ENCODE data around the gene DLEC1. TPM values are rescaled to one million over a fixed set of nuclear protein-coding genes. Genes with fewer than 3 reads are reported as not detected.

The DLEC1 gene, protein sequence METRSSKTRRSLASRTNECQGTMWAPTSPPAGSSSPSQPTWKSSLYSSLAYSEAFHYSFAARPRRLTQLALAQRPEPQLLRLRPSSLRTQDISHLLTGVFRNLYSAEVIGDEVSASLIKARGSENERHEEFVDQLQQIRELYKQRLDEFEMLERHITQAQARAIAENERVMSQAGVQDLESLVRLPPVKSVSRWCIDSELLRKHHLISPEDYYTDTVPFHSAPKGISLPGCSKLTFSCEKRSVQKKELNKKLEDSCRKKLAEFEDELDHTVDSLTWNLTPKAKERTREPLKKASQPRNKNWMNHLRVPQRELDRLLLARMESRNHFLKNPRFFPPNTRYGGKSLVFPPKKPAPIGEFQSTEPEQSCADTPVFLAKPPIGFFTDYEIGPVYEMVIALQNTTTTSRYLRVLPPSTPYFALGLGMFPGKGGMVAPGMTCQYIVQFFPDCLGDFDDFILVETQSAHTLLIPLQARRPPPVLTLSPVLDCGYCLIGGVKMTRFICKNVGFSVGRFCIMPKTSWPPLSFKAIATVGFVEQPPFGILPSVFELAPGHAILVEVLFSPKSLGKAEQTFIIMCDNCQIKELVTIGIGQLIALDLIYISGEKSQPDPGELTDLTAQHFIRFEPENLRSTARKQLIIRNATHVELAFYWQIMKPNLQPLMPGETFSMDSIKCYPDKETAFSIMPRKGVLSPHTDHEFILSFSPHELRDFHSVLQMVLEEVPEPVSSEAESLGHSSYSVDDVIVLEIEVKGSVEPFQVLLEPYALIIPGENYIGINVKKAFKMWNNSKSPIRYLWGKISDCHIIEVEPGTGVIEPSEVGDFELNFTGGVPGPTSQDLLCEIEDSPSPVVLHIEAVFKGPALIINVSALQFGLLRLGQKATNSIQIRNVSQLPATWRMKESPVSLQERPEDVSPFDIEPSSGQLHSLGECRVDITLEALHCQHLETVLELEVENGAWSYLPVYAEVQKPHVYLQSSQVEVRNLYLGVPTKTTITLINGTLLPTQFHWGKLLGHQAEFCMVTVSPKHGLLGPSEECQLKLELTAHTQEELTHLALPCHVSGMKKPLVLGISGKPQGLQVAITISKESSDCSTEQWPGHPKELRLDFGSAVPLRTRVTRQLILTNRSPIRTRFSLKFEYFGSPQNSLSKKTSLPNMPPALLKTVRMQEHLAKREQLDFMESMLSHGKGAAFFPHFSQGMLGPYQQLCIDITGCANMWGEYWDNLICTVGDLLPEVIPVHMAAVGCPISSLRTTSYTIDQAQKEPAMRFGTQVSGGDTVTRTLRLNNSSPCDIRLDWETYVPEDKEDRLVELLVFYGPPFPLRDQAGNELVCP (N-terminal part only)
- 0.02 TPM in 1 of 2 replicates, not detected in the other for total RNA-seq (2014; rRNA removed; shearing (Covaris generic))

DNA sequence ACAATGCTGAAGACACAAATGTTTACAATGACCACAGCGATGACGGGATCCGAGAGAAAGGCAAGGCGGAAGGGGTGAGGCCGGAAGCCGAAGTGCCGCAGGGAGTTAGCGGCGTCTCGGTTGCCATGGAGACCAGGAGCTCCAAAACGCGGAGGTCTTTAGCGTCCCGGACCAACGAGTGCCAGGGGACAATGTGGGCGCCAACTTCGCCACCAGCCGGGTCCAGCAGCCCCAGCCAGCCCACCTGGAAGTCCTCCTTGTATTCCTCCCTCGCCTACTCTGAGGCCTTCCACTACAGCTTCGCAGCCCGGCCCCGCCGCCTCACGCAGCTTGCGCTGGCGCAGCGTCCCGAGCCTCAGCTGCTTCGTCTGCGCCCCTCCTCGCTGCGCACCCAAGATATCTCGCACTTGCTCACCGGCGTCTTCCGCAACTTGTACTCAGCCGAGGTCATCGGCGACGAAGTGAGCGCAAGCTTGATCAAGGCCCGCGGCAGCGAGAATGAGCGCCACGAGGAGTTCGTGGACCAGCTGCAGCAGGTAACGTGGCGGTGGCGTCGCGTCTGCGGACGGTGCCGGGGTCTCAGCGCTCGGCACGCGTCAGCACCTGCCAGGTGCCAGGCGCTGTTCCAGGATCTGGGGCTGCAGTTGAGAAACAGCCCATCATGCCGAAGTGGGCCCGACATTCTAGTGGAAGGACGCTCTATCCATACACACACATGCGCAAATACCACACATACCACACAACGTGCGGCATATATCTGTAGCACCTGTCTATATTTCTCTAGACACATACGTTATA is at the start of gene DLEC1:
TSS of gene DLEC1 (plus strand) at position 108 of the 798 bp plus-strand sequence. CDS start at position 126, 18 bp downstream.
- peak; percentile 31 for DNase-seq (ENCODE audit: low read depth)

DNA sequence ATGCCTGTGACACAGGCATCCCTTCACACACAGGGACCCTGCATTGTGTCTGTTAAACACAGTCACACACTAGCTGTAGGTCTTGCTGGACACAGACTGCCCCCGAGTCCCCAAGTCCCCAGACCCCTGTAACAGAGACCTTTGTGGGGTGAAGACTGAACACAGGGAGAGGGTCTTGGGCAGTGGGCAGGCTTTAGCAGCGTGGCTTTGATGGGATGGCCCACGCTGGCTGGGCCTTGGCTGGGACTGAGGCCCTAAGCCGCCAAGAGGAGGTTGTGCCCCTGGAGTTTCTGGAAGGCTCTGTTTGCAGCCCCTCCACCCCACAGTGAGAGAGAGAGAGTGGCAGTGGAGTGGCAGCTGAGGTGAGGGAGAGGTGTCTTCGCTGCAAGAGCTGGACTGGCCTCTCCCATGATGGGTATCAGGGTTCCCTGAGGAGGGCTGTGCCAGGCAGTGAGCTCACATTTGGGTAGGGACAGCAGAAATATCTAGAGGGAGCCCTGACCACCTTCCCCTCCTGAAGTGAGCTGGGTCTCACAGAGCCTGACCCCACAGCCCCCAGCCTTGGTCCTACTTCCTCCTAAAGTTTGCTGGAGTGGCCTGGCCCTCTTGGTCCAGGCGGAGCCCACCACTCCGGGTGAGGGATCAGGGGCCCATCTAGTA is 49.1 kb upstream of the DLEC1 start:
- DNase-seq (ENCODE audit: low read depth): no peak

DNA sequence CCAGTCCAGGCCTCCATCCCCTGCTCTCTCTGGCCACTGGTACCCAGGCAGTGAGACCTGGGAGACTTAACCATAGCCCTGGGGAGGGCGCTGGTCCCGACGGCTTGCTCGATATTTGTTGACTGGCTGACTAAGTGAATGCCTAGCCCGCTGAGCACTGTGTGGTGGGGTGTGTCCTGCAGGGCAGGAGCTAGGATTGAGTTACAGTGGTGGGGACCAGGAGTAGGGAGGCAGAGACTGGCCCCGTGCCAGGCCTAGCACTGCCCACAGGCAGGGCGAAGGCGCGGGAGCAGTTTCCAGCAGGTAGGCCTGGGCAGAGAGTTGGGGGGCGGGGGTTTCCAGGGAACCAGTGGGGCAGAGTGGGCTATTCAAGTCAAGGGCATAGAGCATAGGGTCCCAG is 48.5 kb upstream of the DLEC1 start, which contains the start of gene VILL:
TSS of gene VILL (plus strand) at position 260 of the 400 bp plus-strand sequence. CDS start 2,887 bp downstream, outside the sequence.
- no peak for DNase-seq (ENCODE audit: low read depth)

DNA sequence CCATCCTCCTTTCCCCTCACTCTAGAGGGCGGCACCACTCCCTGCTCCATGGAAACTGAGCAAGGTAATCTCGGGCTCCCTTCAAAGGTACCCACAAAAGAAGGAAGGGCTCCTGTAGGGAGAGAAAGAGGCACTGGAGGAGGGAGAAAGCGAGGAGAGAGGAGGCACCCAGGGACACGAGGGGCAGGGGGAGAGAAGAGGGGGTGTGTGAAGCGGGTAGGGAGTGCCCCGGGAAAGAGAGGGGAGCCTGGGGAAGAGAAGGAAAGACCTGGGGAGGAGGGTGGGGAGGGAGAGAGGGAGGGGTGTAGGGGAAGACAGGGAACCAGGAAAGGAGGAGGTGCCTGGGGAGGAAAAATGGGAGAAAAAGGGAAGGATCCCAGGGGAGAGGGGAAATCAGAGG is 47.9 kb upstream of the DLEC1 start:
- DNase-seq (ENCODE audit: low read depth): no peak

DNA sequence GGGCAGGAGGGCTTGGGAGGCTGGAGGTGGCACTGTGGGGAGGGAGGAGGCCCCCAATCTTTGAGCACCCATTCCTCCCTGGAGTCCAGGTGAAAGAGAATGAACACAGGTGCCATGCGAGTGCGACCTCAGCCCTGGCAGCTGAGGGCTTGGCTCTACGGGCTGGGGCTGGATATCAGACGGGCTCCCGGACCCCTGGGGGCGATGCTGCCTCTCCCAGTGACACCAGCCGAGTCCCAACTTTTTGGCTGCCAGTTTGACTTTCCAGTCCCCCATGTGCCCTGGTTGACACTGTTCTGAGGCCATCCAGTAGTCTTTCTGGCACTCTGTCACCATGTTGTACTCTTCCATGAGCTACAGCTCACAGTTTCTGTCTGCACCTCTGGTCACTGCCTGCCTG is 47.2 kb upstream of the DLEC1 start:
- DNase-seq (ENCODE audit: low read depth): no peak

DNA sequence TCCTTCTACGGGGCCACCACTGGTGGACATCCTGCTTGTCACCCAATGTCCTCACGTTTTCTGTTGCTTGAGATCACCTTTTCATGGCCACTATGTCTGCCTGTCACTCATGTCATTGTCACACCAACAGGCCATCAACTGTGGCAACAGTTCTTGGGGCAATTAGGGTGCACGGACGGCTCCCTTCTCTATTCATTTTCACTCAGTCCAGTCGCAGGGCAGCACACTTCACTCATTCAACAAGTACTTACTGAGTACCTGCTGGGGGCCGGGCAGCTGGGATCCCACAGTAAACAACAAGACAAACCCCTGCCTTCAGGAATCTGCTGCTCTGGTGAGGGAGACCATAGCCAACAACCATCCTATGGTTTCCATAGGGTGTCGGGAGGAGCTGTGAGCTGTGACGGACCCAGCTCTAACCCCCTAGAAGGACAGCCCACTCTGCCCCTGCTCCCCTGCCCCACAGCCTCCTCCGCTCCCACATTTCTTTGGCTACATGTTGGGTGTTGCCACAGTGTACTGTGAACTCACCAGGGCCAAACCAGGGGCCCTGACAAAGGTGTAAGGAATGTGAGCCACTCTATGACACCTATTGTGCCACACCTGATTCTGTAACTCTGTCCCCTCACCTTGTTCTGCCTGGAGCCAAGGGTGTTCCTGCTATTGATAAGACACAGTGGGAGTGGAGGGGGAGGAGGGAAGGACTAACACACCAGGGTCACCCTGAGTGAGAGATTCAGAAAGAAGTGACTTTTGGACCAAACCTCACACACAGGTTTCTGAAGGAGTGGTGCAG is 46.5 kb upstream of the DLEC1 start:
- DNase-seq (ENCODE audit: low read depth): no peak

DNA sequence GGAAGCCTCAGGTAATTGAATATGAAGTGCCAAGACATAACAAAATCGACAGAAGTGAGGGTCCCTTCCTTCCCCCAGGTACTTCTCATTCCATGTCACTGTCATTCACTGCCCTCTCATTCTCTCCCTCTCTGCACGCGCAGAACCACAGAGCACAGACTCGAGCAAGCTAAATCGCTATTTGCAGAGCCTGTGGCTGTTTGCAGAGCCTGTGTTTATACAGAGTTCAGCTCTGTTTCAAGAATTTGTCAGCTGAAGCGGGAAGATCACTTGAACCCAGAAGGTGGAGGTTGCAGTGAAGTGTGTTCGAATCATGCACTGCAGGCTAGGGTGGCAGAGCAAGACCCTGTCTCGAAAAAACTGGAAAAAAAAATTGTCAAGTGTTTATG is 45.9 kb upstream of the DLEC1 start:
- no peak for DNase-seq (ENCODE audit: low read depth)

DNA sequence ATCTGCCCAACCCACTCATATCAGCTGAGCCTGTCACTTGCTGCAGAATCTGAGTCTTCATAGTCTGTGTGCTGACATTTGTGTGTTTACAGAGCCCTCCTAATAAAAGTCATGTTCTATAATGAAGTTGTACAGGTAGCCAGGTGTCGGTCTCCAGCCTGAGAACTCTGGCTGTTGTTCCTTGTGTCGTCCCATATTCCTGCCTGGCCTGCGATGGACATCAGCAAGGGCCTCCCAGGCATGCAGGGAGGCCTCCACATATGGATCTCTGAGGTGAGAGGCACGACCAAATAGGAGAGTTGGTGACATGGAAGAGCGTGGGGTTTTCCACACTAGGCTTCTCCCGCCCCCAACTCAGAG is 45.6 kb upstream of the DLEC1 start:
- no peak for DNase-seq (ENCODE audit: low read depth)

DNA sequence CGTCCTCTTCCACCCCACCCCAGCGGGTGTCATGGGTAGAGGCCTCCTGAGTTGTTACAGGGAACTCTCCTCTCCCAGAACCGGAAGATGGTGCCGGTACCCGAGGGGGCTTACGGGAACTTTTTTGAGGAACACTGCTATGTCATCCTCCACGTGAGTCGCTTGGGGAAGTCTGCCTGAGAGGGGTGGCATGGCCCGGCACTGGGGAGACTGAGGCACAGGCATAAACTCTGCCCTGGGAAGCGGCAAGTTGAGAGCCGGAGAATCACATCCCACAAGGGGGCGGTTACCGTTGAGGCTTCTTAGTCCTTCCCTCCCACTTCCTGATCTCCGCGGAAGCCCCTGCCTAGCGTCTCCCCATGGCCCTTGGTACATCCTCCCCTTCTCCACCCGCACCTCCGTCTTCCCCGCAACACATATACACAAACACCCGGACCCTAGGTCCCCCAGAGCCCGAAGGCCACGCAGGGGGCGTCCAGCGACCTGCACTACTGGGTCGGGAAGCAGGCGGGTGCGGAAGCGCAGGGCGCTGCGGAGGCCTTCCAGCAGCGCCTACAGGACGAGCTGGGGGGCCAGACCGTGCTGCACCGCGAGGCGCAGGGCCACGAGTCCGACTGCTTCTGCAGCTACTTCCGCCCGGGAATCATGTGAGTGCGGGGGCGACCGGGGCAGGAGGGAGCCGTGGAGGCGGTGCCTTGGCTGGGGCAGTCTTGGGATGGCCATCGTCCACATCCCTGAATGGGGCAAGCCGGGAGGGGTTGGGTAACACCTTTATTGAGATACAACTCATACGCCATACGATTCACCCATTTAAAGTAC is 45.0 kb upstream of the DLEC1 start:
- DNase-seq (ENCODE audit: low read depth): no peak

DNA sequence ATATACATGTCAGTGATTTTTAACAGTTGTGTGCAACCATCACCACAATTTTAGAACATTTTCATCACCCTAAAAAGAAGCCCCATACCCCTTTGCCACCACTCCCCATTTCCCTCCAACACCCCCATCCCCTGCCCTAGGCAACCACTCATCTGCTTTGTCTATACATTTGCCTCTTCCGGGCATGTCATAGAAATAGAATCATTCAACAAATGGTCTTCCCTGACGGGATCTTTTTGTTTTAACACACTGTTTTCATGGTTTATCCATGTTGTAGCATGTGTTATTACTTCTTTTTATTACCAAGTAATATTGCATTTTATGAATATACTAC is 44.4 kb upstream of the DLEC1 start:
- DNase-seq (ENCODE audit: low read depth): no peak

DNA sequence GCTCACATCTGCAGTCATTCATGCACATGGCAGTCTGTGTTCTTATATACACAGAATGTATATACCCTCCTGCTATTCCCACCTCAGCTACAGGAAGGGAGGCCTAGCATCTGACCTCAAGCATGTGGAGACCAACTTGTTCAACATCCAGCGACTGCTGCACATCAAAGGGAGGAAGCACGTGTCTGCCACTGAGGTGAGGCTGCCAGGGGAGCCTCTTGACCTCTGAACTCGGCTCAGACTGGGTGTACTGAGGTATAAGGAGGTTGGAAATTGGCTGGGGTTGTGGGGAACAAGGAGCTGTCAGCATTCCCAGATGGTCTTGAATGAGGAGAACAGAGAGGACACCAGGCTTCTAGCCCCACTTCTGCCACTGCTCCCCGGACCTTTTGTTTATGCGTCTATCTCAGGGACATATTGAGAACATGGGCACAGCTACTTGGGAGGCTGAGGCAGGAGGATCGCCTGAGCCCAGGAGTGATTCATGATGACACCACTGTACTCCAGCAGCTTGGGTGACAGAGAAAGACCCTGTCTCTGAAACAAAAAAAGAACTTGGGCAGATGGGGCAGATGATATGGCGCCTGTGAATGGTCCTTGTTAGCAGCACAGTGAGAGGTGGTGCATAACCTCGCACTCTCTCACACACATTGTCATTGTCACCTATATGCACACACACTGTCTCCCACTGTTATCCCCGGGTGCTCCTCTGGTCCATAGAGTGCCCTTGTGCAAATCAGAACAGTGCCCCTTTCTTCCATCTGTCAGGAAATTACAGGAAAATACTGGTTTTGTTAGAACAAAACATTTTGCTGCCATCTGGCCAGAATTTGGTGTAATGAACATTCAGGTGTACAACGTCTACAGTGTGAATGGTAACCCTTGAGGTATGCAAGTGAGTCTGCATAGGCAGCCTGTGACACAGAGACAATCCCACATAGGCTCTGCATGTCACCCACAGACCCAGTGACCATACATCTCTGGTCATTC is 43.1 kb upstream of the DLEC1 start:
- no peak for DNase-seq (ENCODE audit: low read depth)

DNA sequence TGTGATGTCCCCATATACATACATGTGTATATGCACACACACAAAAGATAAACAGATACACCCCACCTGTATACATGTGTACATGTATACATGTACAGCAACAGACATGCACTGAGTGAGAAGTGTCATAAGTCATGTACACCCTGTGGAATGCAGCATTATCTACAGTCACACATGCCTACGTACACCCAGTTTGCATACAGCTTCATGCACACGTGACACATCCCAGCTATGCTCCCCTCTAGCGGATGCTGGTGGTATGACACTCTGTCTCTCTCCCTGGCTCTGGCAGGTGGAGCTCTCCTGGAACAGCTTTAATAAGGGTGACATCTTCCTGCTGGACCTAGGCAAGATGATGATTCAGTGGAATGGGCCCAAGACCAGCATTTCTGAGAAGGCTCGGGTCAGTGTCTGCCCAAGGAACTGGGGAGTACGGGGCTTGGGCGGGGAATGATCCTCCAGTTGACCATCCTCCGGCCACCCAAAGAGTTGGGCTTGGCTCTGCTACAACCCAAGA is 42.2 kb upstream of the DLEC1 start:
- DNase-seq (ENCODE audit: low read depth): peak; percentile 64

DNA sequence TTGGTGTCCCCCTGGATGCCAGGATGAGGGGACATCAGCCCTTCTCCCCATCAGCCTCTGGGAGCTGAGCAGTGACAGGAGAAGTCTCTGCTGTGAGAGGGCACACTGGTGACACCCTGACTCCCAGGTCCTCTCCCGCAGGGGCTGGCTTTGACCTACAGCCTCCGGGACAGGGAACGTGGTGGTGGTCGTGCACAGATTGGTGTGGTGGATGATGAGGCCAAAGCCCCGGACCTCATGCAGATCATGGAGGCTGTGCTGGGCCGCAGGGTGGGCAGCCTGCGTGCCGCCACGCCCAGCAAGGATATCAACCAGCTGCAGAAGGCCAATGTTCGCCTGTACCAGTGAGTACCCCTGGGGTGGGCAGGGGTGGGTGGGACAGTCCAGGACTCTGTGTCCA is 41.7 kb upstream of the DLEC1 start:
- no peak for DNase-seq (ENCODE audit: low read depth)

DNA sequence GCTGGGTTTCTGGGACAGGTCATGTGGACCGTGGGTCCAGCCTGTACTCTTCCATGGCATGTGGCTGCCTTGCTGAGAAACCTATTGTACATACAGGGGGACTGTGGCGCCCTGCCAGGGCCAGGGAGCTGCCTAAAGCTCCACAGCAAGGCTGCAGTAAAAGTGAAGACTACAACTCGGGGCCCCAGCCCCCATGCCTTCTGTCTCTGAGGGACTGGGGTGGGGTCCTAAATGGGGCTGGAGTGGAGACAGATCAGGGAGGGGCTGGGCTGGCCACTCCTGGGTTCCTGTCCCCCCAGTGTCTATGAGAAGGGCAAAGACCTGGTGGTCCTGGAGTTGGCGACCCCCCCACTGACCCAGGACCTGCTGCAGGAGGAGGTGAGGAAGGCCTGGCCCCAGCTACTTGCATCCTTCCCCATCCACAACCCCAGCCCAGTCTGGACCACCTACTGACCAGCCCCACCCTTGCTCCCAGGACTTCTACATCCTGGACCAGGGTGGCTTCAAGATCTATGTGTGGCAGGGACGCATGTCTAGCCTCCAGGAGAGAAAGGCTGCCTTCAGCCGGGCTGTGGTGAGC is 41.1 kb upstream of the DLEC1 start:
- no peak for DNase-seq (ENCODE audit: low read depth)

DNA sequence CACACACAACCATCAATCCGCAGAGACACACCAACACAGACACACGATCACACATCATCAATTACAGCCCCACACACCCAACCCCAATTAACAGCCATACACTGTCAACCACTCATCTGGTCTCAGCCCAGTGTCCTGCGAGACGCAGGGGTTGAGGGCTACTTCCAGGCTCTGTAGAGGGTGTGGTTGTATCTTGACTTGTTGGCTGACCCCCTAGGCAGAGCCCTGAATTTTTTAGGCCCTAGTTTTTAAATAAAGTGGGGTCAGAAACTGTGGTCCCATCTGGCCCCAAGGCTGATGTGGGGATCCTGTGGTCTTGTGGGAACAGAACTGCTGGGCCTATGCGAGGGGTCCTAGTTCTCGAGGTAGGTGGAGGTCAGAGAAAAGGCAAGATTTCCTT is 39.2 kb upstream of the DLEC1 start:
- DNase-seq (ENCODE audit: low read depth): no peak

DNA sequence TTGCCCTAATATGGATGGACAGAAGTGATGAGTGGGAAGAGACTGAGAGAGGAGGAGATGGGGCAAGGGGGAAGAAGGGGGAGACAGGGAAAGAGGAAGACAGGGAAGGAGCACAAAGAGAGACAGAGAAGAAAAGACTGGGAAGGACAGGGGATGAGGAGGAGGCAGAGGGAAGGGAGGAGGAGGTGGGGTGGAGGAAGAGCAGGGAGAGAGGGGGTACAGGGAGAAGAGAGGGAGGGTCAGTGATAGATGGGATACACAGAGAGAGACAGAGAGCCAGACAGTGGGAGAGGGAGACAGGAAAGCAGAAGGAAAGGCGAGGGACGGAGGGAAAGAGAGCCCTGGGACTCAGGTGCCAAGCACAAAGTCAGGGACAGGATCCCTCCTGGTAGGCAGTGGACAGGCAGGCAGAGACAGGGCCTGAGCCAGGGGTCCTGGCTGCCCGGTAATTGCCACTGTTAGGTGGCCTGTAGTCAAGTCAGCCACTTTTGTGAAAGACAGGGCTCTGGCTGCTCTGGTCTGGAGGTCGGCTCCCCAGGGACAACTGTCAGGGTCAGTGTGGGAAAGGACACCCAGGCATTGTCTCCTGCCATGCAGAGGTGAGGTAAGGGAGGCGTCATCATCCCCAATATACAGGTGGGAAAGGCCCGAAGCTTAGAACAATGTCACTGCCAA is 38.6 kb upstream of the DLEC1 start:
- DNase-seq (ENCODE audit: low read depth): no peak
